Activated naive CD4-positive, alpha-beta T cell treated with anti-CD3 and anti-CD28 coated beads, Interleukin-2, amount 10 ng/mL, durations not matched to agents 7 days and 5 days (primary cell): ENCODE data around the gene GRK5.
"Not testable (repeated sequence)": the region's sequence is repeated elsewhere in the genome, so short reads cannot be mapped to it uniquely, and the experiment has no call there.

ENCODE experiments used
- CTCF ChIA-PET: fragments of 350-600 bp; sonication (Branson Sonifier 250); formaldehyde crosslinking; loops from one replicate; lab custom pipeline; 2021; ENCODE audit warnings: antibody characterized with exemption; lab: Charles Lee
- DNase-seq: peaks from one replicate; pipeline ENCODE4 v3.0.0-alpha.2; 2020
- H3K27ac Mint-ChIP-seq: one replicate; pipeline ENCODE4 v1.8.0; 2021; ENCODE audit warnings: mild to moderate bottlenecking, moderate library complexity, mixed read lengths
- H3K27me3 Mint-ChIP-seq: one replicate; pipeline ENCODE4 v1.8.0; 2021; ENCODE audit warnings: mild to moderate bottlenecking, mixed read lengths
- H3K36me3 Mint-ChIP-seq: one replicate; pipeline ENCODE4 v1.8.0; 2021; ENCODE audit warnings: mixed read lengths
- H3K4me1 Mint-ChIP-seq: one replicate; pipeline ENCODE4 v1.8.0; 2021; ENCODE audit warnings: mixed read lengths
- H3K4me3 Mint-ChIP-seq: one replicate; pipeline ENCODE4 v1.8.0; 2021; ENCODE audit warnings: mild to moderate bottlenecking, moderate library complexity, mixed read lengths
- H3K9me3 Mint-ChIP-seq: one replicate; pipeline ENCODE4 v1.8.0; 2021; ENCODE audit warnings: mixed read lengths

GRK5 gene

DNA sequence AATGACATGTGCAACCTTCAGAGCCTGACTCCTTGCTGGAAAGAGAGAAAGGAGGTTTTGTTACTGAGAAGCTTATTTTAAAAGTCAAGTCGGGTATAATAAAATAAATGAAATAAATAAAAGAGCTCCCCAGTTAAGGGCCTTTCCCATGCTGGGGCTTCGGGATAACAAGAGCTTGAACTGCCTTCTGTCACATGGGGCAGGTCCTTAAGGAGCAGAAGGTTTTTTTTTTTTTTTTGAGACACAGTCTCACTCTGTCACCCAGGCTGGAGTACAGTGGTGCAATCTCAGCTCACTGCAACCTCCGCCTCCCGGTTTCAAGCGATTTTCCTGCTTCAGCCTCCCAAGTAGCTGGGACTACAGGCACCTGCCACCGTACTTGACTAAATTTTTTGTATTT, 31.6 kb downstream of the GRK5 start:
- H3K9me3 Mint-ChIP-seq, H3K4me3 Mint-ChIP-seq, CTCF ChIA-PET, H3K27me3 Mint-ChIP-seq, H3K36me3 Mint-ChIP-seq, DNase-seq, H3K27ac Mint-ChIP-seq: not testable (repeated sequence)
- H3K4me1 Mint-ChIP-seq, result peaks cover 35% of the 10 kb centered on the region

DNA sequence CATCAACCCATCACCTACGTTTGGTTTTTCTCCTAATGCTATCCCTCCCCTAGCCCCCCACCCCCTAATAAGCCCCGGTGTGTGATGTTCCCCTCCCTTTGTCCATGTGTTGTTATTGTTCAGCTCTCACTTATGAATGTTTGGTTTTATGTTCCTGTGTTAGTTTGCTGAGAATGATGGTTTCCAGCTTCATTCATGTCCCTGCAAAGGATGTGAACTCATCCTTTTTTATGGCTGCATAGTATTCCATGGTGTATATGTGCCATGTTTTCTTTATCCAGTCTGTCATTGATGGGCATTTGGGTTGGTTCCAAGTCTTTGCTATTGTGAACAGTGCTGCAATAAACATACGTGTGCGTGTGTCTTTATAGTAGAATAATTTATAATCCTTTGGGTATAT, 32.3 kb downstream of the GRK5 start:
- CTCF ChIA-PET, H3K9me3 Mint-ChIP-seq, H3K36me3 Mint-ChIP-seq, H3K4me3 Mint-ChIP-seq, DNase-seq, H3K27ac Mint-ChIP-seq, H3K27me3 Mint-ChIP-seq: not testable (repeated sequence)
- H3K4me1 Mint-ChIP-seq, result peaks cover 35% of the 10 kb centered on the region

DNA sequence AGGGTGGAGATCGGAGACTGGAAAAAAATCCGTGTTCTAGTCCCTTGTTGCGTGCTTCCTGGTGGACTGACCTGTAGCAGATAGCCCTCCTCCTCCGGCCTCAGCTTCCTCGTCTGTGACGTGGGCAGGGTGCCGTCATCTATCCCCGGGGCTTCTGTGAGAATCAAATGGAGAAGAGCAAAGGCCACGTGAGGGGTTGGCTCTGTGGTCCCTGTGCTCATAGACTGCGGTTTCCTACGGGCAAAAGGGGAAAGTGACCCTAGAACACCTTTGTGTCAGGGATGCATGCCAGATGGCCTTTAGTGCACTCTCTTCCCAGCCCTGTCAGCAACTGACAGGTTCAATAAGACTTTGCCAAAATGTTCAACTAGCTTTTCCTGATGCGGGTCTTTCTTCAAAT, 33.7 kb downstream of the GRK5 start:
- H3K36me3 Mint-ChIP-seq, result no peaks in the 10 kb centered on the region
- CTCF ChIA-PET, result no interaction called here
- no peak overlapping the region for H3K4me3 Mint-ChIP-seq
- H3K4me1 Mint-ChIP-seq, result peaks cover 31% of the 10 kb centered on the region
- no peaks in the 10 kb centered on the region for H3K9me3 Mint-ChIP-seq
- no peak overlapping the region for H3K27ac Mint-ChIP-seq
- DNase-seq, result no peak
- no peaks in the 10 kb centered on the region for H3K27me3 Mint-ChIP-seq

DNA sequence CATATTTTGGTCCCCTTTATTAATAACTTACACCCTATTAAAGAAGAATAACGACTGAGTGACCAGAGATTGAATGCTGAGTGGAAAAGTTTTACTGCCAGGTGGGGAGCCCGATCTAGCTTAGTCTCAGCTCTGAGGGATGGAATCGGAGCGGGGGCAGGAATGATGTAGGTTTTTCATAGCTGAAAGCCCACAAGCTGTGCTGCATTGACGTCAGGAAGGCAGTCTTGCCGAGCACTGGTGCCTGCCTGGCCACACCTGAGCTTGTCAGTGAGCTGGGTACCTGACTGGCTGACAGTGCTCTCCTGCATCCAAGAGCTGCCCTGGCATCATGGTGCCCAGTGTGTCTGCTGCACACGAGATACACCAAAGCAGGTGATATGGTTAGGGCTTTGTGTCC, 34.8 kb downstream of the GRK5 start:
- DNase-seq, result no peak
- Mint-ChIP-seq H3K36me3 (no peaks in the 10 kb centered on the region), H3K4me3 (no peak overlapping the region), H3K4me1 (peaks cover 25% of the 10 kb centered on the region), H3K27ac (no peak overlapping the region), H3K27me3 (no peaks in the 10 kb centered on the region), H3K9me3 (no peaks in the 10 kb centered on the region)
- CTCF ChIA-PET, result no interaction called here

DNA sequence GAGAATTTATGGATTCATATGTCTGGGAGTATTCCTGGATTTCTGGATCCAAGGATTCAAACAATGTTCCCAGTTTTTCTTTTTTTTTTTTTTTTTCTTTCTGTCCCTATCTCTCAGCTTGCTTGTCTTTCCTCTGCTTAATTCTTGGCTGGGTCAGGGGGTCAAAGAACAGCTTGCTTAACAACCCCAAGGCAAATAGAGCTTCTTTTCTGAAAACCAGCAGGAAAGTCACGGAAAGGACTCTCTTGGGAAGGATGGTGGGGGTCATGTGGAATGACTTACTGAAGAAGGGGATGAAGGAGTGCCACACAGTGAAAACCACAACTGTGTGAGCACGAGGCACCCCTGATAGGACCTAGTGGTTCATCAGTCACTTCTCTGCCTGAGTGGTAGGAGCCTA, 36.1 kb downstream of the GRK5 start:
- no peak overlapping the region for H3K4me3 Mint-ChIP-seq
- no peak overlapping the region for H3K27ac Mint-ChIP-seq
- DNase-seq, result no peak
- CTCF ChIA-PET, result no interaction called here
- no peaks in the 10 kb centered on the region for H3K36me3 Mint-ChIP-seq
- no peaks in the 10 kb centered on the region for H3K9me3 Mint-ChIP-seq
- H3K27me3 Mint-ChIP-seq, result no peaks in the 10 kb centered on the region
- peaks cover 12% of the 10 kb centered on the region for H3K4me1 Mint-ChIP-seq

DNA sequence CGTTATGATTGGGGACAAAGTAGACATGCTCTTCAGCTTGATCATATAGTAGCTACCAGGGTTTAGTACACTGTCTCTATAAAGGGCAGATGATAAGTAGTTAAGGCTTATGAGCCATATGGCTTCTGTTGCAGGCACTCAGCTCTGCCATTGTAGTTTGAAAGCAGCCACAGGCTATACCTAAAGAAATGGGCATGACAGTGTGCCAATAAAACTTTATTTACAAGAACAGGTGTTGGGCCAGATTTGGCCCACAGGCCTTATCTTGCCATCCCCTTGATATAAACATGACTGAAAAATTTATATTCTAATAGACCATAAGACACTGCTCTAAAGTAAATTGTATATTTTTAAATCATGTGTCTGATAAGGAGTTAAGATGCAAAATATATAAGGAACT, 36.6 kb downstream of the GRK5 start:
- Mint-ChIP-seq H3K9me3 (no peaks in the 10 kb centered on the region), H3K4me1 (peaks cover 9% of the 10 kb centered on the region), H3K4me3 (no peak overlapping the region), H3K36me3 (no peaks in the 10 kb centered on the region), H3K27me3 (no peaks in the 10 kb centered on the region), H3K27ac (no peak overlapping the region)
- CTCF ChIA-PET, result interaction anchor here (0.5 kb wide), 1 partner anchor 174 kb away, joined by 3 read pairs; no protein-coding TSS in a partner anchor
- no peak for DNase-seq

DNA sequence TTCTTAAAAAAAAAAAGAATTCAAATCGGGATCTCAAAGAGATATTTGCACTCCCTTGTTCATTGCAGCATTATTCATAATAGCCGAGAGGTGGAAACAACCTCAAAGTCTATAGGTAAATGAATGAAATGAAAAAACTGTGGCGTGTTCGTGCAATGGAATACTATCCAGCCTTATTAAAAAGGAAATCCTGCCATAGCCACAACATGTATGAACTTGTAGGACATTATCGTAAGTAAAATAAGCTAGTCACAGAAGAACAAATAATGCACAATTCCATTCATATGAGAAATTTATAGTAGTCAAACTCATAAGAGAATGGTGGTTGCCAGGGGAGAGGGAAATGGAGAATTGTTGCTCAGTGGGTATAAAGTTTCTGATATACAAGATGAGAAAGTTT, 37.9 kb downstream of the GRK5 start:
- Mint-ChIP-seq H3K36me3 (no peaks in the 10 kb centered on the region), H3K27ac (no peak overlapping the region), H3K27me3 (no peaks in the 10 kb centered on the region), H3K9me3 (no peaks in the 10 kb centered on the region), H3K4me1 (peaks cover 7% of the 10 kb centered on the region), H3K4me3 (no peak overlapping the region)
- DNase-seq, result no peak
- CTCF ChIA-PET, result no interaction called here

DNA sequence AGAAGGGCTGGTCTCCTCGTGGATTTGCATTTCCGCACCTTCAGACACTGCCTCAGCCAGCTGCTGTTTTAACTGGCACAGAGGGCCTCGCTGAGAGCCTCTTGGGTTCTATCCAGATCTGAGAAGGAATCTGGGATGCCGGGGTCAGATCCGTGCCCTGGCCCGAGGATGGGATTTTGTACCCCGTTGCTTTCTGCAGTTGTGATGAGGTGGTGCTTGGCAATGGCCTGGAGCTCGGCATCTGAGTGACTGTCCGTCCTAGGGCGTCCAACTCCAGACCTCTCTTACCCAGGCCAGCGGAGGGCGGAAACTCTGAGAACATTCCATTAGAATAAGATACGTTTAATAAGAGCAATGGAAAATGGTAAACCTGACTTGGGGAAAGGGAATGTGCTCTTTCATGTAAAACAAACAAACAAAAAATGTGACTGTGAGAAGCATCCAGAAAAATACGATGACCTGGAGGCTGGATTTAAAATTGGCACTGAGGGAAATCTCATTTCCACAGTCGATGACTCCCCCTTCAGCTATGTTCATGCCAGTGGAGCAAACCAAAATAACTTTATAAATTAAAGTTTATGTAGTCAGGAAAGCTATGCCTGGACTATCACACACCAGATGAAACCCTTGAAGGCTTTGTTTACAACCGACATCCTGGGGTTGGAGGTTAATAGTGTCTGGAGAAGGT, 39.6 kb downstream of the GRK5 start:
- H3K27me3 Mint-ChIP-seq, result no peaks in the 10 kb centered on the region
- CTCF ChIA-PET, result interaction anchor here (1.0 to 1.8 kb wide), 2 partner anchors 37 to 43 kb away, joined by 3 to 5 read pairs; no protein-coding TSS in a partner anchor
- no peaks in the 10 kb centered on the region for H3K36me3 Mint-ChIP-seq
- DNase-seq, result no peak
- peaks cover 5% of the 10 kb centered on the region for H3K4me1 Mint-ChIP-seq
- no peak overlapping the region for H3K4me3 Mint-ChIP-seq
- H3K27ac Mint-ChIP-seq, result no peak overlapping the region
- no peaks in the 10 kb centered on the region for H3K9me3 Mint-ChIP-seq

DNA sequence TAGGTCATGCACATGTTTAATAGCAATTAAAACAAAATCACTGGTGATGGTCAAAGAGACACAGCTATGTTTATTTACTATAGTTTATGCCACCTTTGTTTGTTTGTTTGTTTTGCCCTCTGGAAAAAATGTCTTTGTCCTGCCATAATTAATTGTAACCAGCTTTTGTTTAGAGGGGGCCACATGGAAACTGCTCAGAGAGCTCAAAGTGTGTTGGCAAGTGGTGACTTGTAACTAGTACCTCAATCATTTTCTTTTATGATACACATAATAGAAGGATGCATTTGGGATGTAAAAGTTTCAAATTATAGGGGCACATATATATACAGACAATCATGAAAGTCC, 40.2 kb downstream of the GRK5 start:
- Mint-ChIP-seq H3K36me3 (no peaks in the 10 kb centered on the region), H3K4me3 (no peak overlapping the region), H3K27me3 (no peaks in the 10 kb centered on the region), H3K9me3 (no peaks in the 10 kb centered on the region), H3K27ac (no peak overlapping the region), H3K4me1 (peaks cover 5% of the 10 kb centered on the region)
- CTCF ChIA-PET, result interaction anchor here (1.0 to 1.8 kb wide), 2 partner anchors 38 to 43 kb away, joined by 3 to 5 read pairs; no protein-coding TSS in a partner anchor
- DNase-seq, result no peak

DNA sequence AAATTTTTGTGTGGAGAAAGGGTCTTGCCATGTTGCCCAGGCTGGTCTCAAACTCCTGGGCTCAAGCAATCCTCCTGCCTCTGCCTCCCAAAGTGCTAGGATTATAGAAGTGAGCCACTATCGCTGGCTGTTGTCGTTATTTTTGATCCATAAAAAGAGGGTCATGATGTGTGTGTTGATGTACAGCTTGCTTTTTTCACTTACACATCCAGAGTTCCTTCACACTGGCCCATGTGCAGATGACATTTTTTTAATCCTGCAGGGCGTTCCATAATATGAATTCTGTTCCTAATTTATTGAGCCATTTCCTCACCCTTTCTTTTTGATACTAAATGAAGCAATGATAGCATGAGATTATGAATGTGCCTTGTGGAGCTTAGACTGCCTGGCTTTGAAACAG, 40.8 kb downstream of the GRK5 start:
- H3K36me3 Mint-ChIP-seq, result no peaks in the 10 kb centered on the region
- peaks cover 5% of the 10 kb centered on the region for H3K4me1 Mint-ChIP-seq
- H3K27ac Mint-ChIP-seq, result no peak overlapping the region
- no peak overlapping the region for H3K4me3 Mint-ChIP-seq
- no peaks in the 10 kb centered on the region for H3K9me3 Mint-ChIP-seq
- CTCF ChIA-PET, result interaction anchor here (1.8 kb wide), 1 partner anchor 39 kb away, joined by 5 read pairs; no protein-coding TSS in a partner anchor
- H3K27me3 Mint-ChIP-seq, result no peaks in the 10 kb centered on the region
- DNase-seq, result no peak

DNA sequence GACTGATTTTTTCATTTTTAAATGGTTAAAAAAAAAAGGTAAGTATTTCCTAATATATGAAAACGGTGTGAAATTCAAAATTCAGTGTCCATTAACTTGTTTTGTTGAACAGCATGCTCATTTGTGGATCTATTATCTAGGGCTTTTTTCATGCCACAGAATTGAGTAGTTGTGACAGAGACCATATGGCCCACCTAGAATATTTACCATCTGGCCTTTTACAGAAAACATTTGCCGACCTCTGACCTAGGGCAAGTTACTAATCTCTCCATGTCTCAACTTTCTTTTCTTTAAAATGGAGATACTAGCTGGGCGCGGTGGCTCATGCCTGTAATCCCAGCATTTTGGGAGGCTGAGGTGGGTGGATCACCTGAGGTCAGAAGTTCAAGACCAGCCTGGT, 41.3 kb downstream of the GRK5 start:
- Mint-ChIP-seq H3K36me3 (no peaks in the 10 kb centered on the region), H3K27me3 (no peaks in the 10 kb centered on the region), H3K9me3 (no peaks in the 10 kb centered on the region), H3K4me3 (no peak overlapping the region), H3K27ac (no peak overlapping the region), H3K4me1 (peaks cover 5% of the 10 kb centered on the region)
- CTCF ChIA-PET, result interaction anchor here (1.8 kb wide), 1 partner anchor 39 kb away, joined by 5 read pairs; no protein-coding TSS in a partner anchor
- no peak for DNase-seq

DNA sequence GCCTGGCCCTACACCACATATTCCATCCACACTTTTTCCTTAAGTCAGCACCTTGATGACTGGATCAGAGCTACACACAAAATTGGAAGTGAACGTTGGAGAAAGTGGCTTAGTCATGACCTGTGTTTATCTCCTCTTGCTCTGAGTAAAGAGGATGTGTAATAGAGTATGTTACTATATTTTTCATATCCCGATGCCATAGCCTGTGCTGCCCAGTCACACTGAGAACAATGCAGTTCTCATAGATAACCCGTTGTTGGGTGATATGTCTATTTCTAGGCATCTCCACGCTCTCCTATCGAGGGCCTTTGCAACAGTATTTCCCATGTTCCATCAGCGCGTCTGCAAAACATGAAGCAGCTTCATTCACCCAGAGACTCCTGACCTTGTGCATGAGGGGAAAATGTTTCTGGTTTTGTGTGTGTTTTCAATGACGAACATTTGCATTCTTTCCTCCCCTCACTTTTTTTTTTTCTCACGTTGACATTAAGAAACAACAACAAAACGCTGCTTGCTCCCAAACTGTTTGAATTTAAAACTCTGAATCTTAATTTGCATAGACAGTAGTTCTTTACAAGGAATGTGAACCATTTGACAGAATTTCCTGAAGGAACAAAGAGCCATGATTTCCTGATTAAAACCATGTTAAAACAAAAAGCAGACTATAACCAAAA, 43.4 kb downstream of the GRK5 start:
- CTCF ChIA-PET, result interaction anchor here (0.6 to 1.4 kb wide), 4 partner anchors 41 to 203 kb away, joined by 3 to 6 read pairs (median 3); no protein-coding TSS in a partner anchor
- Mint-ChIP-seq H3K9me3 (no peaks in the 10 kb centered on the region), H3K36me3 (no peaks in the 10 kb centered on the region), H3K27ac (no peak overlapping the region), H3K4me1 (peaks cover 7% of the 10 kb centered on the region), H3K4me3 (no peak overlapping the region), H3K27me3 (no peaks in the 10 kb centered on the region)
- DNase-seq, result no peak

DNA sequence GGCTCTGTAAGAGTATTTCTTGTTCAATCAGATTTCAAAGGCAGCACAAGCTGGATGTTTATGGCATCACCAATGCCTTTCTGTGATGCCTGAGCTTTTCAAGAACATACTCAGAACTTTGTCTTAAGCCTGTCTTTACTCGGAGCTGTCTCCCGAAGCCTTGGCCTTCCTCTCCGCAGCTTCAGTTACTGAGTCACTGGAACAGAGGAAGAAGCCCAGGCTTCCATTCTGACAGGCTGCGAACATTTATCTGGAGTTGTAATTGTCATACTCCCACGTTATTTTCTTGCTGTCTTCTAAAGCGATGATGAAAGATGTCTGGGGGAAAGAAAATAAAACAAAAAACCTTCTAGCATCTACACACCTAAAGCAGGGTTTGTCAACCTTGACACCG, 43.9 kb downstream of the GRK5 start:
- Mint-ChIP-seq H3K4me3 (no peak overlapping the region), H3K9me3 (no peaks in the 10 kb centered on the region), H3K27ac (no peak overlapping the region), H3K27me3 (no peaks in the 10 kb centered on the region), H3K4me1 (peaks cover 7% of the 10 kb centered on the region), H3K36me3 (no peaks in the 10 kb centered on the region)
- no peak for DNase-seq
- CTCF ChIA-PET, result interaction anchor here (0.6 to 1.4 kb wide), 4 partner anchors 42 to 203 kb away, joined by 3 to 6 read pairs (median 3); no protein-coding TSS in a partner anchor

DNA sequence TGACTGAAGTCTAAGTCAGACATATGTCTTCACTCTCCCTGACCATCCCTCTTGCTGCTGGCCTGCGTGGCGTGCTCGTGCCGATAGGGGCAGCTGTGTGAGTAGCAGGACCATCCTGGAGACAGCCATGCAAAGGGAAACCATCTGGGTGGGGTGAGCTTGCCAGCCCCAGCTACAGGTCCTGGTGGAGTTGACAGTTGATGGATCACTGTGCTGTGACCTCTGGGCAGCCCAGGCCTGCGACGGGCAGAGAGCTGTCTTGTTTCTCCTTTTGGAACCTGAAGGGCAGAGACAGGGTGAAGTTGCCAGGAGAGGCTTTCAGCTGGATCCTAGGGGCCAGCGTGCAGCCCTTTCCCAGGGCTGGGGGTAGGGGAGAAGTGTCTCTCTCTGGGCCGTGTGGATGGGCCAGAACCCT, 44.7 kb downstream of the GRK5 start:
- peaks cover 7% of the 10 kb centered on the region for H3K4me1 Mint-ChIP-seq

More for the DNA sequence above, 44.7 kb downstream of the GRK5 start:
- CTCF ChIA-PET, result interaction anchor here (1.1 to 1.4 kb wide), 3 partner anchors 42 to 164 kb away, joined by 3 to 6 read pairs (median 3); no protein-coding TSS in a partner anchor
- H3K27me3 Mint-ChIP-seq, result no peaks in the 10 kb centered on the region
- no peak overlapping the region for H3K27ac Mint-ChIP-seq
- H3K36me3 Mint-ChIP-seq, result no peaks in the 10 kb centered on the region
- DNase-seq, result no peak
- no peaks in the 10 kb centered on the region for H3K9me3 Mint-ChIP-seq
- H3K4me3 Mint-ChIP-seq, result no peak overlapping the region
